ENCODE measurements around the gene OLR1.
A peak's percentile ranks its signal among the peaks of the same experiment; 100 is the strongest.

OLR1 gene

DNA sequence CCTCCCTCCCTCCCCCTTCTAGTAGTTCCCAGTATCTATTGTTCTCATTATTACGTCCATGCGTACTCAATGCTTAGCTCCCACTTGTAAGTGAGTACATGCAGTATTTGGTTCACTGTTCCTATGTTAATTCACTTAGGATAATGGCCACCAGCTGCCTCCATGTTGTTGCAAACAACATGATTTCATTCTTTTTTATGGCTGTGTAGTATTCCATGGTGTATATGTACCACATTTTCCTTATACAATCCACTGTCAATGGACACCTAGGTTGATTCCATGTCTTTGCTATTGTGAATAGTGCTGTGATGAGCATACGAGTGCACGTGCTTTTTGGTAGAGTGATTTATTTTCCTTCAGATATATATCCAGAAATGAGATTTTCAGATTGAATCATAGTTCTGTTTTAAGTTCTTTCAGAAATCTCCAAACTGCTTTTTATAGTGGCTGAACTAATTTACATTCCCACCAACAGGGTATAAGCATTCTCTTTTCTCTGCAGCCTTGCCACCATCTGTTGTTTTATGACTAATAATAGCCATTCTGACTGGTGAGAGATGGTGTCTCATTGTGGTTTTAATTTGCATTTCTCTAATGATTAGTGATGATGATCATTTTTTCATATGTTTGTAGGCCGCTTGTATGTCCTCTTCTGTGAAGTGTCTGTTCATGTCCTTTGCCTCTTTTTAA is 24.1 kb downstream of the OLR1 start:
- Mint-ChIP-seq H3K27me3 (no peaks in the 10 kb centered on the region), H3K27ac (peak overlapping the region; percentile 13), H3K9me3 (no peaks in the 10 kb centered on the region), H3K36me3 (ENCODE audit: low read depth) (no peaks in the 10 kb centered on the region), H3K4me1 (ENCODE audit: low read depth) (peaks cover 8% of the 10 kb centered on the region), H3K4me3 (no peak overlapping the region)
- no peak for DNase-seq

DNA sequence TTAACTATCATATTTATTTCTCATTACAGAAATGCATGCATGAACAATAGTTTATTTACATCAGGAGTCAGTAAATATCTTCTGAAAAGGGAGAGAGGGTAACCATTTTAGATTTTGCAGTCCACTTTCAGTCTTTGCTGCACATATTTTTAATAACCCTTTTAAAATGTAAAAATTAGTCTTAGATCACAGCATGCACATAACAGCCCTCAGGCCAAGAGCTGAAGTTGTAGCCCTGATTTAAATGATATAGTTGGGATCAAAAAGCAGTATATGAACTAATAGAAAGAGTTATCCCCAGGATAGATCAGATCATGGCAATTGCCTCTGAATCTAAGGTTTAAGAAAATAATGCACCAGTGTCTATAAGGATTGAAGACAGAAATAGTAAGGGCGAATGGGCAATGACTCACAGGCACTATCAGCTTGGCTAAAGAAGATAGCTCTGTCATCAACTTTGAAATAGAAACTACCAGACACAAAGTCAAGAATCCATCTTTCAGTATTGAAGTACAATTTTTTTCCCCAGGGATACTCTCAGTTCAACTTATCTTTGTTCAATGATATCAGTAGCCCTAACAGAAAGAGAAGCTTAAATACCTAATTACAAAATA is 28.8 kb downstream of the OLR1 start:
- no peak for DNase-seq
- H3K36me3 Mint-ChIP-seq (ENCODE audit: low read depth): no peaks in the 10 kb centered on the region
- peaks cover 6% of the 10 kb centered on the region for H3K4me1 Mint-ChIP-seq (ENCODE audit: low read depth)
- no peak overlapping the region for H3K4me3 Mint-ChIP-seq
- H3K9me3 Mint-ChIP-seq: no peaks in the 10 kb centered on the region
- peaks cover 3% of the 10 kb centered on the region for H3K27me3 Mint-ChIP-seq
- H3K27ac Mint-ChIP-seq: no peak overlapping the region

- peaks cover 3% of the 10 kb centered on the region for H3K27me3 Mint-ChIP-seq
- DNase-seq: peak; percentile 42
- no peak overlapping the region for H3K4me3 Mint-ChIP-seq
- no peaks in the 10 kb centered on the region for H3K36me3 Mint-ChIP-seq (ENCODE audit: low read depth)
- H3K4me1 Mint-ChIP-seq (ENCODE audit: low read depth): no peaks in the 10 kb centered on the region
- H3K27ac Mint-ChIP-seq: no peak overlapping the region
- H3K9me3 Mint-ChIP-seq: no peaks in the 10 kb centered on the region
These were observed 31.9 kb downstream of the OLR1 start for GRCh38 chr12:10140001-10140400.

GRCh38 chr12:10136637-10137205 is 35.2 kb downstream of the OLR1 start:
- DNase-seq: no peak
- H3K36me3 Mint-ChIP-seq (ENCODE audit: low read depth): no peaks in the 10 kb centered on the region
- no peak overlapping the region for H3K27ac Mint-ChIP-seq

DNA sequence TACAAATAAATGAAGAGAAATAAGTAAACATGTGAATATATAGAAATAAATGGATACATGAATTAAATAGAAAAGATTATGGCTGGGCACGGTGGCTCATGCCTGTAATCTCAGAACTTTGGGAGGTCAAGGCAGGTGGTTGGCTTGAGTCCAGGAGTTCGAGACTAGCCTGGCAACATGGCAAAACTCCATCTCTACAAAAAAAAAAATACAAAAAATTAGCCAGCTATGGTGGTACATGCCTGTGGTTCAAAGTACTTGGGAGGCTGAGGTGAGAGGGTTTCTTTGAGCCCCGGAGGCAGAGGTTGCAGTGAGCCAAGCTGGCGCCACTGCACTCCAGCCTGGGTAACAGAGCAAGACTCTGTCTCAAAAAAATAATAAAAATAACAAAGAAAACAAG is 36.8 kb downstream of the OLR1 start:
- Mint-ChIP-seq H3K4me1 (ENCODE audit: low read depth) (peaks cover 10% of the 10 kb centered on the region), H3K9me3 (no peaks in the 10 kb centered on the region), H3K27me3 (peaks cover 14% of the 10 kb centered on the region), H3K27ac (no peak overlapping the region), H3K4me3 (no peak overlapping the region), H3K36me3 (ENCODE audit: low read depth) (no peaks in the 10 kb centered on the region)
- no peak for DNase-seq

More at GRCh38 chr12:10136637-10137205, 35.2 kb downstream of the OLR1 start:
- Mint-ChIP-seq H3K4me3 (no peak overlapping the region), H3K4me1 (ENCODE audit: low read depth) (no peaks in the 10 kb centered on the region), H3K9me3 (no peaks in the 10 kb centered on the region), H3K27me3 (peaks cover 14% of the 10 kb centered on the region)

DNA sequence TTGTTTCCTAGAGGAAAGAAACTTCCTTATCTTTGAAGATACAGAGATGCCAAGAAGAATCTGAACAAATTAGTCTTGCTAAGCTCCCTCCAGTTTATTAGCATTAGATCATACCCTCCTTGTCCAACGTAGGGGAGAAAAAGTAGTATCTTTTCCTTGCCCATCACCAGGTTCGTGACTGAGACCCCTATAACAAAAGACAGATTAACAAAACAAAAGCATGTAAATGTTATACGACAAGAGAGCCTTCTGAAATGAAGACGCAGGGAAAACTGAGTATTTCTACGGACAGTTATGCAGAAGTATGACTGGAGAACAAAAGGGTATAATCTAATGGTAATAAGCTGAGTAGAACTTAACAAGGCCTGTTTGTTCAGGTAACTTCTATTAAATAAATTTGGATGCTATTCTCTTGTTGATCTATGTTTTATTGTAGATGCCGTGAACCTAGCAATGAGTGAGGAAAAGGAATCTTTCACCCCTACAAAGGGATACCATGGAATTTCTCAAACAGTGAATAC is 39.0 kb downstream of the OLR1 start:
- H3K27me3 Mint-ChIP-seq: peaks cover 11% of the 10 kb centered on the region
- peaks cover 22% of the 10 kb centered on the region for H3K4me1 Mint-ChIP-seq (ENCODE audit: low read depth)
- no peak overlapping the region for H3K4me3 Mint-ChIP-seq
- no peaks in the 10 kb centered on the region for H3K9me3 Mint-ChIP-seq
- no peak overlapping the region for H3K27ac Mint-ChIP-seq
- no peaks in the 10 kb centered on the region for H3K36me3 Mint-ChIP-seq (ENCODE audit: low read depth)
- DNase-seq: no peak

GRCh38 chr12:10131111-10131690 is 40.7 kb downstream of the OLR1 start:
- peaks cover 18% of the 10 kb centered on the region for H3K27me3 Mint-ChIP-seq
- no peak overlapping the region for H3K4me3 Mint-ChIP-seq
- no peak for DNase-seq
- no peaks in the 10 kb centered on the region for H3K36me3 Mint-ChIP-seq (ENCODE audit: low read depth)
- no peaks in the 10 kb centered on the region for H3K9me3 Mint-ChIP-seq
- H3K27ac Mint-ChIP-seq: no peak overlapping the region
- peaks cover 22% of the 10 kb centered on the region for H3K4me1 Mint-ChIP-seq (ENCODE audit: low read depth)

DNA sequence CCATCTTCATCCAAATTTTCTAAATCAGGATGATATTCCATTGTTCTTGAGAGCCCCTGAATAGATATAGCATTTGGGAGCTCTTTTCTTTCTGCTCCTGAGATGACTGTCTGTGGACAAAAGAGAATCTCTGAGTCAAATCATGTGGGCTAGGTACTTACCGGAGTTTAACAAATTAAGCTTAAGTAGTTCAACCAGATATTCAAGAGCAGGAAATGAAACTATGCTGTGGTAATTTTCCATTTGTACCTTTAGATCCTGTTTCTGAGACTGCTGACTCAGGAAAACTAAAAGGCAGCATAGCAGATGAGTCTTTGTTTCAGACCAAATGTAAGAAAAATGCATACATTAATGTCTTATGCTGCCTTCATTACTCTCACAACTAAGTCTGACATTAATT is 41.9 kb downstream of the OLR1 start, which contains the start of gene CLEC7A:
TSS of gene CLEC7A (minus strand) at position 158 of the 400 bp plus-strand sequence. CDS start at position 41, 117 bp downstream.
- Mint-ChIP-seq H3K27ac (peak within 1 kb of the TSS; percentile 61), H3K4me3 (peak within 1 kb of the TSS; percentile 6), H3K9me3 (no peaks in the 10 kb centered on the region), H3K27me3 (peaks cover 20% of the 10 kb centered on the region), H3K36me3 (ENCODE audit: low read depth) (no peaks in the 10 kb centered on the region), H3K4me1 (ENCODE audit: low read depth) (peaks cover 22% of the 10 kb centered on the region)
- DNase-seq: no peak

DNA sequence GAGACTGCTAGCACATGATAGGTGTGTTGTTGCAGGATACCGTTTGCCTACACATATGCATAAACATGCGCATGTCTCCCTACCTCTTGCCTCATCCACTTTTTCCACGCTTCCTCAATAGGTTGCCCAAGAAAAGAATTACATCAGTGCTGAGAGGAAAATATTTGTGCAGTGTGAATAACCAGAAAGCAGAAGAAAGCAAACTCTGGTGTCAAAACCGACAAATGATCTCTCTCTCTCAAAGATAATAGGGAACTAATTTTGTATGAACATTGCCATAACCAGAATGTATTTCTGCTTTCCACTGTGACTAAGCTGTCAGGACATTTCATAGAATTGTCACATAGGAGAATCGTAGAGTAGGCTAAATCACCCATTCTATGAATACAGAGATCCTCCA is 43.2 kb downstream of the OLR1 start:
- Mint-ChIP-seq H3K4me1 (ENCODE audit: low read depth) (peaks cover 22% of the 10 kb centered on the region), H3K27me3 (peaks cover 20% of the 10 kb centered on the region), H3K36me3 (ENCODE audit: low read depth) (no peaks in the 10 kb centered on the region), H3K27ac (no peak overlapping the region), H3K4me3 (no peak overlapping the region), H3K9me3 (no peaks in the 10 kb centered on the region)
- no peak for DNase-seq

- Mint-ChIP-seq H3K4me3 (no peak overlapping the region), H3K9me3 (no peaks in the 10 kb centered on the region), H3K27me3 (peaks cover 9% of the 10 kb centered on the region), H3K27ac (no peak overlapping the region), H3K36me3 (ENCODE audit: low read depth) (no peaks in the 10 kb centered on the region), H3K4me1 (ENCODE audit: low read depth) (peaks cover 22% of the 10 kb centered on the region)
- no peak for DNase-seq
These were observed 45.5 kb downstream of the OLR1 start for GRCh38 chr12:10126413-10126812.

- Mint-ChIP-seq H3K36me3 (ENCODE audit: low read depth) (no peaks in the 10 kb centered on the region), H3K4me1 (ENCODE audit: low read depth) (no peaks in the 10 kb centered on the region), H3K9me3 (no peaks in the 10 kb centered on the region), H3K27ac (no peak overlapping the region), H3K27me3 (peaks cover 7% of the 10 kb centered on the region), H3K4me3 (no peak overlapping the region)
- DNase-seq: no peak
These were observed 49.2 kb downstream of the OLR1 start for GRCh38 chr12:10122689-10123088.

DNA sequence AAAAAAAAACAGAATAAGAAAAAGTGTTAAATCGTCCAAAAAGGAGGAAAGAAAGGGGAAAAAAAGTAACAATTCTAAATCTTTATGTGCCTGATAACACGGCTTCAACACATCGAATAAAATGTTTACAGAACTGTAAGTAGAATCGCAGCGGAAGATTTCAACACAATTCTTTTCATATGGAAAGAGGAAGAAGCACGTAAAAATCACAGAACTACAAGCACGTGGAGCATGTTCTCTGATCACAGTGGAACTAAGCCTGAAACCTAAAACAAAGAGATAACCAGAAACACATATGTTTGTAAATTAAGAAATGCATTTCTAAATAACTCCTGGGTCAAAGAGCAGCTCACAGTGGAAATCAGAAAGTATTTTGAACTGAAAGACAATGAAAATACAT is 50.7 kb downstream of the OLR1 start:
- no peaks in the 10 kb centered on the region for H3K36me3 Mint-ChIP-seq (ENCODE audit: low read depth)
- no peaks in the 10 kb centered on the region for H3K9me3 Mint-ChIP-seq
- no peaks in the 10 kb centered on the region for H3K4me1 Mint-ChIP-seq (ENCODE audit: low read depth)
- no peak overlapping the region for H3K27ac Mint-ChIP-seq
- DNase-seq: no peak
- H3K4me3 Mint-ChIP-seq: no peak overlapping the region
- peaks cover 2% of the 10 kb centered on the region for H3K27me3 Mint-ChIP-seq

DNA sequence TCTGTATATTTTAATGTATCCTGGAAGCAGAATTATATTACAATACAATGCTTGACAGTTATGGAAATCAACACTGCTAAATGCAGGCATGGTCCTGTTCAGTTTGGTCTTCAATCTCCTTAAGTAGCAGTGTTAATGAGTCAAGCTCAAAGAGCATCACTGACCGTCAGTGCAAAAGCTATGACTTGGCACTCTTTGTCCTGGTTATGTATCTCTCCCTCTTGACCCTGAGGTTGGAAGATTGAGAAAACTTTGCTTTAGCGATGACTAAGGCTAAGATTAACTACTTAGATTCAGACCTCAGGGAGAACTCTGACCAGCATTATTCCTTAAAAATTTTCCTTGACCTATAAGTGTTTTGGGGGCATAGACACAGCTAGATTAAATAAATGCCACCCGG is 52.9 kb downstream of the OLR1 start:
- no peak for DNase-seq
- no peaks in the 10 kb centered on the region for H3K9me3 Mint-ChIP-seq
- H3K27me3 Mint-ChIP-seq: no peaks in the 10 kb centered on the region
- no peaks in the 10 kb centered on the region for H3K4me1 Mint-ChIP-seq (ENCODE audit: low read depth)
- no peaks in the 10 kb centered on the region for H3K36me3 Mint-ChIP-seq (ENCODE audit: low read depth)
- no peak overlapping the region for H3K27ac Mint-ChIP-seq
- H3K4me3 Mint-ChIP-seq: no peak overlapping the region

GRCh38 chr12:10115890-10116289 is 56.0 kb downstream of the OLR1 start:
- Mint-ChIP-seq H3K4me3 (no peak overlapping the region), H3K27ac (no peak overlapping the region), H3K4me1 (ENCODE audit: low read depth) (no peaks in the 10 kb centered on the region), H3K27me3 (no peaks in the 10 kb centered on the region), H3K9me3 (no peaks in the 10 kb centered on the region), H3K36me3 (ENCODE audit: low read depth) (no peaks in the 10 kb centered on the region)
- no peak for DNase-seq

DNA sequence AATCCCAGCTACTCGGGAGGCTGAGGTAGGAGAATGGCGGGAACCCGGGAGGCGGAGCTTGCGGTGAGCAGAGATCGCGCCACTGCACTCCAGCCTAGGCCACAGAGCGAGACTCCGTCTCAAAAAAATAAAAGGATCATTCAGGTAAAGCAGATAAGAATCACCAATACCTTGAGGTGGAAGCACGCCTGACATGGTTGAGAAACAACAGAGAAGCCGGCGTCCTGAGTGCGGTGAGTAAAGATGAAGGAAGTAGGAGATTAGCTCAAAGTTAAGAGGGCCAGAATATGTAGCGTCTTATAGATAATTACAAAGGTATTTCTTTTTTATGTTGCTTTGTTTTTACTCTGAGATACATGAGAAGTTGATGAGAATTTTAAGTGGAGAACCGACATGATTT is 56.6 kb downstream of the OLR1 start:
- Mint-ChIP-seq H3K4me1 (ENCODE audit: low read depth) (no peaks in the 10 kb centered on the region), H3K4me3 (no peak overlapping the region), H3K36me3 (ENCODE audit: low read depth) (no peaks in the 10 kb centered on the region), H3K27ac (no peak overlapping the region), H3K9me3 (no peaks in the 10 kb centered on the region), H3K27me3 (no peaks in the 10 kb centered on the region)
- no peak for DNase-seq
